ENCODE measurements around the gene ADCYAP1R1.

Gene ADCYAP1R1

DNA sequence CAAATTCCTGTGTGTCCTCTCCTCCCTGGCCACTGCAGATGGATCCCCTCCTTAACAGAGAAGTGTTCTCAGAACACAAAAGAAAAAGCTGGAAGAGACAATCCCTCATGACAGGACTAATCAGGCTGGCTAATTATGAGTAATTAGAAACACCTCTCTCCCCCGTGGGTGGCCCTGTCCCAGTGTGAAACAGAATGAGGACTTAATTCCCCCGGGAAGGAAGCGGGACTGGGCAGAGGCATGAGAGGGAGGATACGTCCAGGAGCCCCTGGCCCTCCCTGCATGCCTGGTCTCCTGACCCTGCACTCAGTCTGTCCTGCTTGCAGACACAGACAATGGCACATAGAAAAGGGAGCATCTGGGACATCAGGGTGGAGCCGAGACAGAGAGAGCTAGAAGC lies 7.6 kb upstream of the ADCYAP1R1 start:
- no peak for DNase-seq

DNA sequence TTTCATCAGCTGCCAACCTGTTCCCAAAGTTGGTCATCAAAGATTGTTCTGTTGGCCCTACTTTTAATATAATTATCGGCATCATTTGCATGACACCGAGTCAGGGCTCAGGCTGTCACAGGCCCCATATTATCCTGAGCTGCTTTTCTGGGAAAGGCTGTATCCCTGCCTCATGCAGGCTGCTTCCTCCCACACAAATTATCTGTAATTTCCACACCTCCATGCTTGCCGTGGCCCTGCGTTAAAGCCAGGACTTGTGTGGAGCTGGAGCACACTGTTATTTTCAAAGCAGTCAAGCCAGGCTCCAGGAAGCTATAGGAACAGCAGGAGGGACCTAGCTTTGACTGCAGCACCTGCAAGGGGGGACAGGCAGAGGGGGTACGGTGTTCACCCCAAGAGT lies 5.4 kb upstream of the ADCYAP1R1 start:
- DNase-seq, result no peak

DNA sequence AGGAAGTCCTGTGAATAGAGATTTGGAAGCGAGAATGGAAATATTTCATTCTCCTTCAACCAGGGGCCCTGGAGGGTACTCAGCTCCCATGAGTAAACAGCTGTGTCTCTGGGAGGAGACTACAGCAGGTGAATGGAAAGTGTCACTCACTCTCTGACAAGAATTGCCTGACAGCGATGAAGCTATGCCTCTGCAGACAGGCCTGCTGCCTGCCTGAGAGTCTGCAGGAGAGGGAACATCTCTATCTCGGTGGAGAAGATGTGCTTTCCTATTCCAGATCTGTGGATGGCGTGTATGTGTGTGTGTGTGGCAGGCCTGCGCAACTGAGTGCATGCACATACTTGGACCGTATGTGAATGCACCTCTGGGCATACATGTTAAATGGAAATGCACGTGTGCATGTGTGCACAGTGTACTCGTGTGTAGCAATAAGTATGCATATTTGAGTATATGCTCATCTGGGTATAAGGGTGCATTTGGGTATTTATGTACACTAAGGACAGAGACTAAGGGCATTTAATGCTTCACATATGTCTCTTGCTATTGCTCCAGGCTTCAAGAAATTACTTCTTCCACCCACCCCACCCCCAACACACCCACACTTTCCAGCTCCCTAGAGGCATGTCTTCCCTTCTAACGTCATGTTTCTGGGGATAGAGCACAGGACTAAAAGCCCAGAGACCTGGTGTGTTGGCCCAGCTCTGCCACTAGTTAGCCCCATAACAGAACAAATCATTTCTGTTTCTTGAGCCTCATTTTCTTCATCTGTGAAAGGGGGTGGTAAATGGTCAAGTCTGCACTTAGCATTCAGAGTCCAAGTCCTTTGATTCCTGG lies 4.6 kb upstream of the ADCYAP1R1 start:
- DNase-seq, result no peak

GRCh38 chr7:31049005-31049765 lies 2.9 kb upstream of the ADCYAP1R1 start:
- DNase-seq, result no peak

DNA sequence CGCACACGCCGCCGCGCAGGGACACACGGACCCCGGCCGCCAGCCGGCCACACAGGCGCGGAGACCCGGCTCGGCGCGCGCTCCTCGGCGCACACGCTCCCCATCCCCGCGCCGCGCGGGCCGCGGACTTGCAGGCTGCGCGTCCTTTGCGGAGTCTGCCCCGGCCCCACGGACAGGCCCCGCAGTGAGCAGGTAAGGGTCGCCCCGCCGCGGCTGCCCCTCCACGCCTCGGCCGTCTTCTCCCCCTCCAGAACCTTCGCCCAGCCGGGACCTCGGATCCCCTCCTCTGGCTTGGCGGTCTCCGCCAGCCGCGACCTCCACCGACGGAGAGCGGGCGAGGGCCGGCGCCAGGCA lies 356 bp downstream of the ADCYAP1R1 start:
- no peak for DNase-seq

DNA sequence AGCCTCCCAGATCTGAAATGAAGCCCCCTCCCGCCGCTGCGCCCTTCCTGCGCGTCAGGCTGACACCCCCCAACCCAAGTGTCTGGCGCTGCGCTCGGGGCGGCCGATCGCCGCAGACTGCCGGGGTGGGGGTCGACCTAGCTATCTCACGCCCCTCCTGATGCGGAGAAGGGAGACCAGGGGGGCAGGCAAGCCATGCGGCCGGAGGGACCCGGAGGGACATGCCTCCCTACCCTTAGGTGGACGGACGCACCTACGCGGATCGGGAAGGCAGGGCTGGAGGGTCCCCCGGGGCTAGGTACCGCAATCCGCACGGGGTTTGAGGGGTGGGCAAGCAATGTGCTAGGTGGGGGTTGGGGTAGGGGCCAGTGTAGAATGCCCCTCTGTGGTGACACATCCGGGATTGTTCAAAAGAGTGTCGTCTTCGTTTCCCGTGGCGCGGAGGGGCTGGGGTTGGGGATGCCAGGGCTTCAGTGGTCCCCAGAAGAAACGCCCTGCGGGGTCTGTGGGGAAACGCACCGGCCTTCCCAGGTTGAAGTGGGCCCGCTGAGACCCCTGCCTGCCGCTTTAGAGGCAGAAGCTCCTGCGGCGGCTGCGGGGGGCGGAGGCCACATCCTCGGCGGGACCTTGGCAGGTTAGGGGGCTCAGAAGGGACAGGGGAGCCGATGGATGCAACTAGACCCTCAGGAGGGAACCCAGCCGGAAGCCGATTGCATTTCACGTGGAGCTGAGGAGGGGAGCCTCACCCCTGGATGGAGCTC lies 913 bp downstream of the ADCYAP1R1 start:
- DNase-seq, result no peak

- no peak for DNase-seq
Observed at GRCh38 chr7:31053986-31054385, 1.9 kb downstream of the ADCYAP1R1 start.

- DNase-seq, result no peak
Observed at GRCh38 chr7:31054608-31055278, 2.6 kb downstream of the ADCYAP1R1 start.

DNA sequence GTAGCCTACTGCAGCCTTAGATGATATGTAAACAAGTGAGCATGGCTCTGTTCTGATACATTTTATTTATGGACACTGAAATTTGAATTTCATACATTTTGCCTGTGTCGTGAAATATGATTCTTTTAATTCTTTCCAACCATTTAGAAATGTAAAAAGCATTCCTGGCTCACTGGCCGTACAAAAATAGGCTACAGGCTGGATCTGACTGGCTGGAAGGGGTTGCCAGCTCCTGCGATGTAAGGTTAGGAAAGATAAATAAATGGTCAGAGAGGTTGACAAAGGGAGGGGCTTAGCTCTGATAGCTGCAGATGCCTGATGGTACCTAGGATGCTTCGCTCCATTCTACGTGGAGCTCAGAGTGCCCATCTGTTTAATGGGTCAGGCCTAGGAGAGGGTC lies 3.4 kb downstream of the ADCYAP1R1 start:
- DNase-seq, result no peak

DNA sequence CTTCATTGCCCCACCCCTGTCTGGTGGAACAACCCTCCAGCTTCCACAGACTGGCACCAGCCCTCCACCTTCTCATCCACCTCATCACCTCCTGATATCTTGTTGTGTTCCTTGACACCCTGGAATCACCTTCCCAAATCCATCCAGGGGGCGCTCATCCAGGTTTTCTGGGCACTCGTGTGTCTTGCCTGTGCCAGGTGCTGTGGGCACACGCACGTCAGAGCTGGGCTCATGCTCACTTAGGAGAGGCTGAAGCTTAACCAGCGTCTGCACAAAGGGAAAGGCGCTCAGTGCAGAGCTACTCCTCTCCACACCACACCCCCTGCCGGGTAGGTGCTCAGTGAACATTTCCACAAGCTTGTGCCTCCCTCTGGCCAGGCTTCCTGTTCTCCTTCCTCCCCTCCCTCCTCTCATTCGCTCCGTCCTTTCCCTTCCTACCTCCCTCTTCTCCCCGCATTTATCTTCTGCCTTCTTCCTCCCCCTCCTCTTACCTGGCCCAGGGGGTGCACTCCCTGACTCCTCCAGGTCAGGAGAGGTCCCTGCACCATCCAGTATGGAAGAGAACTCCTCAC lies 4.8 kb downstream of the ADCYAP1R1 start:
- no peak for DNase-seq

- peak; percentile 48 for DNase-seq
Observed at GRCh38 chr7:31058122-31058521, 6.0 kb downstream of the ADCYAP1R1 start.

DNA sequence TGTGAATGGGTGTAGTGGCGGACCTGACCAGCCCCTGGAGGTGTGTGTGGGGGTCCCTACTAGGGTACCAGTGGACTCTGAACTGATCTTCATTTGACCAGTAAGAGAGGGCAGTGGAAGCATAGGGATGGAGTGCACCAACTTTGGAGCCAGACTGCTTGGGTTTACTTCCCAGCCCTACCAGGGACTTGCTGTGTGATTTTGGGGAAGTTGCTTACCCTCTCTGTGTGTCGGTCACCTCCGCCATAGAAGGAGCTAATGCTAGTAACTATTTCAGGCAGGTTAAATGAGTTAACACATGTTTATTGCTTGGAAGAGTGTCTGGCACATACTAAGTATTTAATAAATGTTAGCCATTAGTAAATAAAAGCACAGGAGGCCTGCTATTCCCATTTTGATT lies 6.6 kb downstream of the ADCYAP1R1 start:
- no peak for DNase-seq

DNA sequence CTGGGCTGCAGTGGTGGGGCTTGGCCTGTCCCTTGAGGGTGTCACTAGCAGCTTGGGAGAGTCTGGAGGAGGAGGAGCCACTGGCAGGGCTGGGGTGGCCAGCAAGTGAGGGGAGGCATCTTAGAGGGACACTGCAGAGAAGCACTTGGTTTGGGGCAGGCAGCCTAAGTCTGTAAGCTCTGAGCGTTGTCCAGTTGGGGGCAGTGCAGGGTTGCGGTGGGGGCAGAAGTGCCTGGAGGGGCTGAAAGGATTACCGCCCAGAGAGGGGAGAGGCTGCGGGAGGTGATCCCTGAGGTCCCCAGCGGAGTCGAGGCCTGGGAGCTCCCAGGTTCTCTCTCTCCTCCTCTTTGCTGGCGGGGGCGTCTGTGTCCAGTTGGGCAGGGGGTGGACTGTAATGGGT lies 7.4 kb downstream of the ADCYAP1R1 start:
- no peak for DNase-seq

- no peak for DNase-seq
Observed at GRCh38 chr7:31061185-31061584, 9.1 kb downstream of the ADCYAP1R1 start.

DNA sequence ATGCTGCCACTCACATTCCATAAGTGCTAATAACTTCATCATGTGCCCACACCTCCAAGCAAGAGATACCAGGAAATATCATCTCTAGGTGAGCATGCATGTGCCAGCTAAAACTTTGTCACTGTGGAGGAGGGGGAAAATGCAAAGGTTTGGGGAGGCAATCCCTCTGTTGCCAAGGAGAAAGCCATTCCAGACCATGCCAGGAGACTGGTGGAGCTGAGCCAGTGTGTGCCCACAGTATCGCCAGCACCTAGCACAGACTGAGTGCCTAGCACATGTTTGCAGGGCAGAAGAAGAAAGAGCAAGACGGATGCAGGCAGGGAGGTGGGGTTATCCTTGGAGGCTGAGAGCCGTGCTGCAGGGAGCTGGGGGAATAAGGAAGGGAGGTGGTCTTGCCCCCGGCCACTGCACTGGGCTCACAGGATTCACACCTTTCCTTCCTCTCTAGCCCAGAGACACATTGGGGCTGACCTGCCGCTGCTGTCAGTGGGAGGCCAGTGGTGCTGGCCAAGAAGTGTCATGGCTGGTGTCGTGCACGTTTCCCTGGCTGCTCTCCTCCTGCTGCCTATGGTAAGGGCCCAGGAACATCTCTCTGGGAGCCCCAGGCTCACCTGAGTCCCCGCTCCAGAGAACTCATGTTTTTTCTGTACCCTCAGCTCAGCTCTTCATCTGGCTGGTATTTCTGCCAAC lies 10.8 kb downstream of the ADCYAP1R1 start:
- no peak for DNase-seq

GRCh38 chr7:31065021-31065593 lies 13.0 kb downstream of the ADCYAP1R1 start:
- DNase-seq, result no peak

GRCh38 chr7:31065840-31066239 lies 13.7 kb downstream of the ADCYAP1R1 start:
- no peak for DNase-seq

- DNase-seq, result no peak
Observed at GRCh38 chr7:31066516-31067130, 14.5 kb downstream of the ADCYAP1R1 start.

DNA sequence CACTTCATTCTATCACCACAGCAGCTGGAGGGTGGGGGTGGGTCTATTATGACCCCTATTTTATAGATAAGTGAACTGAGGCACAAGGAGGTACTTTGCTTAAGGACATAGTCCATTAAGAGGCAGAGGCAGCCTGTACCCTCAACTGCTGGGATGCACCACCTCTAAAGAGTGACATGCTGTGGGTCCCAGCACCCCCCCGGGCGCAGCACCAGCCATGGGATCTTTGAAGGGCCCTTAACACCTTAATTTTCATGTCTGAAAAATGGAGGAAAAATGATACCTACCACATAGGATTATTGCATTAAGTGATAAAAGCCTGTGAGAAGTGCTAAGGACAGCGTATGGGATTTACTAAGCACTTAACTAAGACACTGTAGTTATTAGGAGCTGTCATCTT lies 15.4 kb downstream of the ADCYAP1R1 start:
- DNase-seq, result no peak

DNA sequence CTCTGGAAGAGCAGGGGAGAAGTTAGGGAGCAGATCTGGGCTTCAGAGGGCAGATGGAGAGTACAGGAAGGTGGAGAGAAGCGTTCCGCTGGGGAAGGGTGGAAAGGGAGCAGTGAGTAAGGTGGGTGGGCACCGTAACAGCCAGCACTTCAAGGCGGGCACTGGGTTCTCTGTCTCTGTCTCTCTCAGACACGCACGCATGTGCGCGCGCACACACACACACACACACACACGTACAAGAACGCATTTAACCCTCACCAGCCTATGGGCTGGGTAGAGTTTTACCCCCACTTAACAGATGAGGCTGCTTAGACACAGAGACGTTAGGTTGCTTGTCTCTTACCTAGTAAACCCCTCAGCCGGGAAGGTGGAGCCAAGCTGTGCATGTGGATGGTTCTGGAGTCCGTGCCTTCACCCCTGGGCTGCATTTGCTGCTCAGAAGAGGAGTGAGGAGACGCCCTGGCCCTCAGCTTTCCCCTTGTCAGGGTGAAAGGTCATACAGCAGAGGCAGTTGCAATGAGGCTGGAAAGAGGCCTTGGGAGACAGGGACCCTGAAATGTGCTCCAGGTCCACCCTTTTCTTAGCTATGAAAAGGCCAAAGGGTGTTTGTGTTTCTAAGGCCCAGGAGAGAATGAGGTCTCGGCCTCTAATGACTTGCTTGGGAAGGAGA lies 16.0 kb downstream of the ADCYAP1R1 start:
- no peak for DNase-seq
